Measurements from ENCODE around the gene SLC22A1.

Gene SLC22A1

GRCh38 chr6:160141001-160141726 lies 19.5 kb downstream of the SLC22A1 start:
- DNase-seq (ENCODE audit: low spot score), result no peak
- in situ Hi-C loops (cut with MboI; ENCODE audit: low pct_unique_long_range_greater_than_20kb, low sequenced_read_pairs, unreplicated experiment), result loop anchor here (10.0 kb wide), 1 partner anchor 314 kb away; no protein-coding TSS in a partner anchor
- TF ChIP-seq CTCF (IDR thresholded peaks at IDR 0.05; ENCODE audit: extremely low read depth, insufficient read depth, missing control alignments), result no peak

GRCh38 chr6:160142115-160142715 lies 20.6 kb downstream of the SLC22A1 start:
- in situ Hi-C loops (cut with MboI; ENCODE audit: low pct_unique_long_range_greater_than_20kb, low sequenced_read_pairs, unreplicated experiment), result loop anchor here (10.0 kb wide), 1 partner anchor 313 kb away; no protein-coding TSS in a partner anchor
- DNase-seq (ENCODE audit: low spot score), result no peak
- no peak for TF ChIP-seq CTCF (IDR thresholded peaks at IDR 0.05; ENCODE audit: extremely low read depth, insufficient read depth, missing control alignments)

- DNase-seq (ENCODE audit: low spot score), result no peak
- no peak for TF ChIP-seq CTCF (IDR thresholded peaks at IDR 0.05; ENCODE audit: extremely low read depth, insufficient read depth, missing control alignments)
- in situ Hi-C loops (cut with MboI; ENCODE audit: low pct_unique_long_range_greater_than_20kb, low sequenced_read_pairs, unreplicated experiment), result loop anchor here (10.0 kb wide), 1 partner anchor 308 kb away; no protein-coding TSS in a partner anchor
These were observed 25.0 kb downstream of the SLC22A1 start for GRCh38 chr6:160146454-160147145.

GRCh38 chr6:160147146-160147536 lies 25.5 kb downstream of the SLC22A1 start:
- in situ Hi-C loops (cut with MboI; ENCODE audit: low pct_unique_long_range_greater_than_20kb, low sequenced_read_pairs, unreplicated experiment), result loop anchor here (10.0 kb wide), 1 partner anchor 308 kb away; no protein-coding TSS in a partner anchor
- TF ChIP-seq CTCF (IDR thresholded peaks at IDR 0.05; ENCODE audit: extremely low read depth, insufficient read depth, missing control alignments), result no peak
- no peak for DNase-seq (ENCODE audit: low spot score)

GRCh38 chr6:160154471-160154870 lies 32.9 kb downstream of the SLC22A1 start:
- in situ Hi-C loops (cut with MboI; ENCODE audit: low pct_unique_long_range_greater_than_20kb, low sequenced_read_pairs, unreplicated experiment), result no loop called here
- TF ChIP-seq CTCF (IDR thresholded peaks at IDR 0.05; ENCODE audit: extremely low read depth, insufficient read depth, missing control alignments), result no peak
- no peak for DNase-seq (ENCODE audit: low spot score)

- in situ Hi-C loops (cut with MboI; ENCODE audit: low pct_unique_long_range_greater_than_20kb, low sequenced_read_pairs, unreplicated experiment), result no loop called here
- DNase-seq (ENCODE audit: low spot score), result no peak
- no peak for TF ChIP-seq CTCF (IDR thresholded peaks at IDR 0.05; ENCODE audit: extremely low read depth, insufficient read depth, missing control alignments)
These were observed 35.2 kb downstream of the SLC22A1 start for GRCh38 chr6:160156842-160157241.

Measured in GM13977 (cell line).